HepG2 (cell line): ENCODE data around the gene ABCD1. TPM values are rescaled to one million over a fixed set of nuclear protein-coding genes. Genes with fewer than 3 reads are reported as not detected.

Experiments used
- ATAC-seq: fragments of 200-7000 bp; cut with Tn5 transposase; 3 replicates; pipeline ENCODE4 v1.9.1; 2020; ENCODE audit warnings: mild to moderate bottlenecking, moderate library complexity
- BruUV-seq: library from RNA; stranded (reverse); fragments of 400-500 nt; replicated peaks from 2 replicates; lab custom pipeline; 2021; lab: Mats Ljungman, UMichigan
- CTCF ChIA-PET: fragments of 300-600 bp; formaldehyde crosslinking; extraction: SDS; loops from one replicate; lab custom pipeline; 2021; ENCODE audit warnings: low total read pairs, inconsistent platforms, low intra/inter-chr PET ratio; lab: Yijun Ruan, JAX
- POLR2A ChIA-PET: fragments of 350-600 bp; sonication (Branson Sonifier 250); formaldehyde crosslinking; loops from one replicate; lab custom pipeline; 2020; ENCODE audit warnings: antibody characterized with exemption, inconsistent platforms; lab: Yijun Ruan, JAX
- DNase-seq: peaks from one replicate; pipeline ENCODE4 v3.0.0-alpha.2; 2015; ENCODE audit warnings: low spot score
- FAIRE-seq: peaks from 3 replicates; lab custom pipeline; 2011; peaks lifted over from hg19 to GRCh38; lab: Jason Lieb, UNC
- H2AFZ ChIP-seq: one replicate; pipeline ENCODE4 v1.6.1; 2011; ENCODE audit warnings: low read length, inconsistent platforms
- H3K27ac ChIP-seq: fragments of 300-600 bp; 3 replicates; pipeline ENCODE4 v1.8.0; 2011; ENCODE audit warnings: mixed run types, mild to moderate bottlenecking, mixed read lengths, low read length, inconsistent platforms; ENCODE audit not compliant: insufficient read depth; ENCODE audit errors: extremely low read length
- H3K27me3 ChIP-seq, 2 experiments: fragments of 200-600 bp in 1 of 2; 2 replicates in 1 of 2; 3 replicates in 1 of 2; pipeline versions ENCODE4 v1.6.0 to v1.8.0; 2011; ENCODE audit warnings: low read length in 2 of 2, mild to moderate bottlenecking in 2 of 2, moderate library complexity in 2 of 2, inconsistent platforms in 1 of 2; ENCODE audit not compliant: insufficient read depth in 2 of 2, control insufficient read depth in 1 of 2
- H3K36me3 ChIP-seq, 2 experiments: fragments of 200-600 bp in 1 of 2; replicated peaks in 1 of 2; 2 replicates in 1 of 2; 3 replicates in 1 of 2; pipeline versions ENCODE4 v1.5.1 to v1.8.0; 2011; ENCODE audit warnings: low read length in 2 of 2, inconsistent platforms in 1 of 2; ENCODE audit not compliant: insufficient read depth in 2 of 2, control insufficient read depth in 1 of 2
- H3K4me1 ChIP-seq: 2 replicates; pipeline ENCODE4 v1.5.1; 2012; ENCODE audit warnings: low read length, inconsistent platforms; ENCODE audit not compliant: insufficient read depth
- H3K4me2 ChIP-seq: 2 replicates; pipeline ENCODE4 v1.6.0; 2011; ENCODE audit warnings: low read depth, low read length, inconsistent platforms
- H3K4me3 ChIP-seq, 3 experiments: fragments of 200-600 bp in 1 of 3; sonication (generic), shearing (Covaris generic) in 1 of 3; replicated peaks in 1 of 3; 2 replicates each; pipeline ENCODE4 v1.5.1; 2011 to 2016; ENCODE audit warnings: low read length in 3 of 3, inconsistent platforms in 2 of 3, low read depth in 2 of 3, mild to moderate bottlenecking in 2 of 3, control low read depth in 1 of 3, mixed read lengths in 1 of 3; ENCODE audit not compliant: insufficient read depth in 1 of 3
- H3K79me2 ChIP-seq: one replicate; pipeline ENCODE4 v1.6.1; 2011; ENCODE audit warnings: low read length, inconsistent platforms; ENCODE audit not compliant: insufficient read depth
- H3K9ac ChIP-seq: 2 replicates; pipeline ENCODE4 v1.6.0; 2011; ENCODE audit warnings: mild to moderate bottlenecking, low read depth, low read length, inconsistent platforms; ENCODE audit not compliant: insufficient read depth
- H3K9me3 ChIP-seq: 2 replicates; pipeline ENCODE4 v1.5.1; 2012; ENCODE audit warnings: mild to moderate bottlenecking, low read length
- H4K20me1 ChIP-seq: 2 replicates; pipeline ENCODE4 v1.6.0; 2011; ENCODE audit warnings: inconsistent platforms, mild to moderate bottlenecking, low read length, moderate library complexity; ENCODE audit not compliant: insufficient read depth
- FIP1L1 ChIP-seq: fragments of 200-400 bp; formaldehyde crosslinking; IDR thresholded peaks from 2 replicates; pipeline ENCODE4 v1.6.1; 2018; ENCODE audit warnings: low read depth, mild to moderate bottlenecking, low read length, moderate library complexity, borderline replicate concordance; ENCODE audit not compliant: insufficient read depth
- FOSL2 ChIP-seq: sonication (generic); formaldehyde crosslinking; IDR thresholded peaks from 2 replicates; pipeline ENCODE4 v1.4.0; 2020; ENCODE audit warnings: missing genetic modification reagents
- FOXP1 ChIP-seq, 2 experiments: fragments of 450-650 bp in 1 of 2; IDR thresholded peaks; 2 replicates each; pipeline ENCODE4 v1.6.1; 2017 to 2018; ENCODE audit warnings: antibody characterized with exemption in 1 of 2
- GABPB1 ChIP-seq: IDR thresholded peaks from 2 replicates; pipeline ENCODE4 v1.6.1; 2016; ENCODE audit warnings: mild to moderate bottlenecking, missing genetic modification reagents, moderate library complexity, missing compliant biosample characterization
- NONO ChIP-seq, 2 experiments: fragments of 450-650 bp in 1 of 2; sonication (generic) in 1 of 2; formaldehyde crosslinking in 1 of 2; IDR thresholded peaks in 1 of 2; conservative IDR thresholded peaks in 1 of 2; 2 replicates each; pipeline versions ENCODE4 v1.6.1 to v1.8.0; 2017 to 2022; ENCODE audit warnings: mild to moderate bottlenecking in 1 of 2, missing genetic modification reagents in 1 of 2, moderate library complexity in 1 of 2
- SAP130 ChIP-seq: IDR thresholded peaks from 2 replicates; pipeline ENCODE4 v1.6.1; 2016; ENCODE audit warnings: low read depth
- SP1 ChIP-seq, 2 experiments: fragments of 450-650 bp in 1 of 2; sonication (generic) in 1 of 2; formaldehyde crosslinking in 1 of 2; IDR thresholded peaks; 2 replicates each; pipeline versions ENCODE4 v1.4.0 to v1.6.1; 2016 to 2020; ENCODE audit warnings: missing genetic modification reagents in 1 of 2
- SRY ChIP-seq: sonication (generic); formaldehyde crosslinking; IDR thresholded peaks from 2 replicates; pipeline ENCODE4 v1.8.0; 2022; ENCODE audit warnings: mild to moderate bottlenecking, missing genetic modification reagents
- STAG1 ChIP-seq: sonication (generic); formaldehyde crosslinking; IDR thresholded peaks from 2 replicates; pipeline ENCODE4 v1.4.0; 2020; ENCODE audit warnings: missing genetic modification reagents
- UBTF ChIP-seq: sonication (generic); formaldehyde crosslinking; IDR thresholded peaks from 2 replicates; pipeline ENCODE4 v1.4.0; 2020; ENCODE audit warnings: mild to moderate bottlenecking, missing genetic modification reagents
- ZNF207 ChIP-seq: fragments of 450-650 bp; IDR thresholded peaks from 2 replicates; pipeline ENCODE4 v1.6.1; 2016; ENCODE audit warnings: antibody characterized with exemption, borderline replicate concordance
- ZNF234 ChIP-seq: sonication (generic); formaldehyde crosslinking; conservative IDR thresholded peaks from 2 replicates; pipeline ENCODE4 v1.5.1; 2020; ENCODE audit warnings: mild to moderate bottlenecking, missing genetic modification reagents
- ZNF7 ChIP-seq: IDR thresholded peaks from 2 replicates; pipeline ENCODE4 v1.6.1; 2016; ENCODE audit warnings: missing biosample characterization, missing genetic modification reagents
- WGBS: methylation state at CpG from one replicate; pipeline ENCODE4 v1.1.6; 2017; ENCODE audit warnings: low lambda C conversion rate; 5-methylcytosine and 5-hydroxymethylcytosine counted together
- in situ Hi-C: cut with HindIII; loops from 2 replicates; pipeline ENCODE4 v1.10.0; 2017; ENCODE audit warnings: low pct_unique_long_range_greater_than_20kb; ENCODE audit not compliant: extremely low pct_ligation_motif_present
- intact Hi-C: fragments of 100-400 bp; cut with micrococcal nuclease; formaldehyde crosslinking; loops from one replicate; pipeline ENCODE4 v1.10.0; 2022; ENCODE audit not compliant: unreplicated experiment
- polyA plus RNA-seq, 8 experiments: library from polyadenylated mRNA; depleted of rRNA in 3 of 8; stranded (reverse) in 7 of 8; unstranded in 1 of 8; fragments of >200 nt; fragmentation: Illumina TruSeq in 4 of 8; extraction: Trizol in 4 of 8; gene quantifications; 2 replicates each; pipeline versions ENCODE4 v1.2.1 to v1.2.3, GENCODE V29; 2011 to 2016; ENCODE audit warnings: low read depth in 4 of 8, missing spikeins in 1 of 8, mixed read lengths in 1 of 8; ENCODE audit not compliant: insufficient read depth in 1 of 8
- total RNA-seq, 5 experiments: library from RNA; depleted of rRNA; stranded (reverse); fragments of >200 nt; fragmentation: Illumina TruSeq; extraction: Trizol; gene quantifications; 2 replicates each; pipeline ENCODE4 v1.2.3, GENCODE V29; 2016; ENCODE audit warnings: low read depth in 1 of 5
- TF ChIP-seq, protein P1 (sequence below): sonication (generic); formaldehyde crosslinking; IDR thresholded peaks from 2 replicates; pipeline ENCODE4 v1.5.0; 2020; ENCODE audit warnings: mild to moderate bottlenecking, missing genetic modification reagents, borderline replicate concordance
- TF ChIP-seq, protein P2 (sequence below): IDR thresholded peaks from 2 replicates; pipeline ENCODE4 v1.6.1; 2018; ENCODE audit warnings: missing genetic modification reagents

The ABCD1 gene
- total and polyA plus RNA-seq, 2 of the 13 experiments (the other 11 are each of a cell fraction or from before 2014, with no cell fraction given) = 11.4 to 15.9 TPM

- H3K27ac ChIP-seq = no peak within 1 kb of the TSS
- in situ Hi-C loops = no loop called here
- H3K9ac ChIP-seq = peak within 1 kb of the TSS; percentile 54
- ATAC-seq (peak; percentile 77), DNase-seq (peak; percentile 57), FAIRE-seq (no peak)
- BruUV-seq = TSS peak; percentile 51
- POLR2A ChIA-PET = interaction anchor here (1.0 to 2.9 kb wide), 6 partner anchors 30 to 184 kb away, joined by 3 to 15 read pairs (median 6); partner anchors contain the start of genes IDH3G, SLC6A8 and SSR4
- H3K27me3 ChIP-seq = no peaks in the 10 kb centered on the region
- intact Hi-C loops = loop anchor here (2.0 to 10.0 kb wide), 2 partner anchors 19 to 181 kb away; partner anchors contain the start of gene RENBP
- peak within 1 kb of the TSS; percentile 78 for H3K4me2 ChIP-seq
- no peaks in the 10 kb centered on the region for H3K36me3 ChIP-seq
- CTCF ChIA-PET = interaction anchor here (0.6 to 1.7 kb wide), 3 partner anchors 30 to 189 kb away, joined by 3 to 6 read pairs (median 3); partner anchors contain the start of genes IDH3G and SSR4
- peaks cover 37% of the 10 kb centered on the region for H3K4me1 ChIP-seq
- no peaks in the 10 kb centered on the region for H3K9me3 ChIP-seq
- peak within 1 kb of the TSS; percentile 45 to 66 (median 53); a peak in 5 of 6 replicates for H3K4me3 ChIP-seq
- no peaks in the 10 kb centered on the region for H4K20me1 ChIP-seq
- no CpG with 5 or more reads among the region's 26 CpGs for WGBS
- H2AFZ ChIP-seq = no peak within 1 kb of the TSS
- H3K79me2 ChIP-seq = no peaks in the 10 kb centered on the region
- TF ChIP-seq, protein P1, sequence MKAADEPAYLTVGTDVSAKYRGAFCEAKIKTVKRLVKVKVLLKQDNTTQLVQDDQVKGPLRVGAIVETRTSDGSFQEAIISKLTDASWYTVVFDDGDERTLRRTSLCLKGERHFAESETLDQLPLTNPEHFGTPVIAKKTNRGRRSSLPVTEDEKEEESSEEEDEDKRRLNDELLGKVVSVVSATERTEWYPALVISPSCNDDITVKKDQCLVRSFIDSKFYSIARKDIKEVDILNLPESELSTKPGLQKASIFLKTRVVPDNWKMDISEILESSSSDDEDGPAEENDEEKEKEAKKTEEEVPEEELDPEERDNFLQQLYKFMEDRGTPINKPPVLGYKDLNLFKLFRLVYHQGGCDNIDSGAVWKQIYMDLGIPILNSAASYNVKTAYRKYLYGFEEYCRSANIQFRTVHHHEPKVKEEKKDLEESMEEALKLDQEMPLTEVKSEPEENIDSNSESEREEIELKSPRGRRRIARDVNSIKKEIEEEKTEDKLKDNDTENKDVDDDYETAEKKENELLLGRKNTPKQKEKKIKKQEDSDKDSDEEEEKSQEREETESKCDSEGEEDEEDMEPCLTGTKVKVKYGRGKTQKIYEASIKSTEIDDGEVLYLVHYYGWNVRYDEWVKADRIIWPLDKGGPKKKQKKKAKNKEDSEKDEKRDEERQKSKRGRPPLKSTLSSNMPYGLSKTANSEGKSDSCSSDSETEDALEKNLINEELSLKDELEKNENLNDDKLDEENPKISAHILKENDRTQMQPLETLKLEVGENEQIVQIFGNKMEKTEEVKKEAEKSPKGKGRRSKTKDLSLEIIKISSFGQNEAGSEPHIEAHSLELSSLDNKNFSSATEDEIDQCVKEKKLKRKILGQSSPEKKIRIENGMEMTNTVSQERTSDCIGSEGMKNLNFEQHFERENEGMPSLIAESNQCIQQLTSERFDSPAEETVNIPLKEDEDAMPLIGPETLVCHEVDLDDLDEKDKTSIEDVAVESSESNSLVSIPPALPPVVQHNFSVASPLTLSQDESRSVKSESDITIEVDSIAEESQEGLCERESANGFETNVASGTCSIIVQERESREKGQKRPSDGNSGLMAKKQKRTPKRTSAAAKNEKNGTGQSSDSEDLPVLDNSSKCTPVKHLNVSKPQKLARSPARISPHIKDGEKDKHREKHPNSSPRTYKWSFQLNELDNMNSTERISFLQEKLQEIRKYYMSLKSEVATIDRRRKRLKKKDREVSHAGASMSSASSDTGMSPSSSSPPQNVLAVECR (CRISPR knock-in tag) = peak; percentile 35; the same call in 1 of the 2 replicates
- no peak for TF ChIP-seq ZNF207
- TF ChIP-seq ZNF234 (CRISPR knock-in tag) = no peak
- TF ChIP-seq FOXP1 (IDR thresholded peaks at IDR 0.05) = no peak
- TF ChIP-seq FOXP1 (CRISPR knock-in tag; IDR thresholded peaks at IDR 0.05) = no peak
- TF ChIP-seq ZNF7 (CRISPR knock-in tag) = no peak
- TF ChIP-seq SRY (CRISPR knock-in tag) = no peak
- peak; percentile 86 for TF ChIP-seq STAG1 (CRISPR knock-in tag)
- TF ChIP-seq GABPB1 (CRISPR knock-in tag) = peak; percentile 24; the same call in 1 of the 2 replicates
- TF ChIP-seq SAP130 (CRISPR knock-in tag) = peak; percentile 58
- TF ChIP-seq, protein P2, sequence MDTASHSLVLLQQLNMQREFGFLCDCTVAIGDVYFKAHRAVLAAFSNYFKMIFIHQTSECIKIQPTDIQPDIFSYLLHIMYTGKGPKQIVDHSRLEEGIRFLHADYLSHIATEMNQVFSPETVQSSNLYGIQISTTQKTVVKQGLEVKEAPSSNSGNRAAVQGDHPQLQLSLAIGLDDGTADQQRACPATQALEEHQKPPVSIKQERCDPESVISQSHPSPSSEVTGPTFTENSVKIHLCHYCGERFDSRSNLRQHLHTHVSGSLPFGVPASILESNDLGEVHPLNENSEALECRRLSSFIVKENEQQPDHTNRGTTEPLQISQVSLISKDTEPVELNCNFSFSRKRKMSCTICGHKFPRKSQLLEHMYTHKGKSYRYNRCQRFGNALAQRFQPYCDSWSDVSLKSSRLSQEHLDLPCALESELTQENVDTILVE (CRISPR knock-in tag) = no peak
- TF ChIP-seq FOSL2 (CRISPR knock-in tag) = peak; percentile 2; the same call in 1 of the 2 replicates
- TF ChIP-seq SP1 (IDR thresholded peaks at IDR 0.05) = no peak
- peak; percentile 62 for TF ChIP-seq SP1 (CRISPR knock-in tag; IDR thresholded peaks at IDR 0.05)
- TF ChIP-seq FIP1L1 = no peak
- no peak for TF ChIP-seq NONO (IDR thresholded peaks at IDR 0.05)
- peak; percentile 51; the same call in 1 of the 2 replicates for TF ChIP-seq NONO (CRISPR knock-in tag; conservative IDR thresholded peaks at IDR 0.05)
- TF ChIP-seq UBTF (CRISPR knock-in tag) = peak; percentile 48
Measured at GRCh38 chrX:153763989-153764755, 39.5 kb downstream of the ABCD1 start, which contains the start of gene PLXNB3. Gene PLXNB3 (plus strand): TSS chrX:153764249. CDS start chrX:153765536, 1,287 bp downstream.
